IgD-negative memory B cell (primary cell): ENCODE data around the gene ACTL10. TPM values are rescaled to one million over a fixed set of nuclear protein-coding genes. Genes with fewer than 3 reads are reported as not detected.

Source experiments
- H3K27ac Mint-ChIP-seq, 3 donors: one replicate each; pipeline ENCODE4 v1.8.0; 2020 to 2022; ENCODE audit warnings: mild to moderate bottlenecking in 3 of 3, mixed read lengths in 3 of 3, moderate library complexity in 1 of 3
- H3K27me3 Mint-ChIP-seq: one replicate; pipeline ENCODE4 v1.8.0; 2021; ENCODE audit warnings: mixed read lengths
- H3K36me3 Mint-ChIP-seq: one replicate; pipeline ENCODE4 v1.8.0; 2020; ENCODE audit warnings: mild to moderate bottlenecking, mixed read lengths
- H3K4me1 Mint-ChIP-seq, 3 donors: one replicate each; pipeline ENCODE4 v1.8.0; 2020 to 2022; ENCODE audit warnings: mixed read lengths in 3 of 3, mild to moderate bottlenecking in 1 of 3
- H3K4me3 Mint-ChIP-seq, 4 donors: one replicate each; pipeline ENCODE4 v1.8.0; 2020 to 2022; ENCODE audit warnings: mild to moderate bottlenecking in 4 of 4, mixed read lengths in 4 of 4, moderate library complexity in 3 of 4
- H3K9me3 Mint-ChIP-seq, 3 donors: one replicate each; pipeline ENCODE4 v1.8.0; 2020 to 2021; ENCODE audit warnings: mixed read lengths in 3 of 3, mild to moderate bottlenecking in 1 of 3
- polyA plus RNA-seq: library from polyadenylated mRNA; unstranded; fragments of 300-500 nt; fragmentation: Illumina TruSeq; gene quantifications from one replicate; pipeline ENCODE4 v1.2.3, GENCODE V29; 2021

Gene ACTL10
- polyA plus RNA-seq, 1 donor from 2014 or later: 12.0 TPM

DNA sequence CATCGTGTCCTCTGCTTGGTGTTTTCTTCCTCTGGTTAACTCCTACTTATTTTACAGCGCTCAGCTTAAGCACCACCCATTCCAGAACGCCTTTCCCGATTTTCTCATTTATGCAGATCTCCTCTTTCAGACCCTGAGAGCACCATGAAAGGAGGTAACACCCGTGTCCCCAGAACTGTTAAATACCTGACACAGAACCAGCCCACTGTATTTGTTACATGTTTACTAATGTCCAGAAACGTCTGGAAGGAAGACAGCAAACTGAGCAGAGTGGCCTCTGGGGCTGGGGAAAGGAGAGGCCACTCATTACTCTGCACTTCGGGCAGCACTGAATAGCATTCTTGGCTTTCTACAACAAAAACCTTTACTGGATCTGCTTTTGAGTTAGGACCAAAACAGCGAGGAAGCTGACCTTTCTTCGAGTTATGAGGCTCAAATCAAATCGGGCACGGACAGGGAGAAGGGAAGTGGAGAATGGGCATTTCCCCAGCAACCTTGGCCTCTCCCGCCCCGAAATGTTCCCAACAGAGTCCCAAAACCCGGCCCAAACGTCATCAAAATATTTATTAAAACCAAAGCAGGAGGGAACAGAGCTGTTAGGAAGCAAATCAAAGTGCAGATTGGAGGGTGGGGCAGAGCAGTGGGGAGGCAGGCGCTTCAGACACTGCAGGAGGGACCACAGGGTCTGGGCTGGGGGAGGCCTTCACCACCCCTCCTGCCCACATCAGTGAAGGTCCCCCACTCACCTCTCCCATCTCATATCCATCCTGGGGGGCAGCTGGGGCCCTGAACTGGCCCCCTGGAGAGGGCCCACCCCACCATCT is 8.6 kb downstream of the ACTL10 start:
- Mint-ChIP-seq H3K27me3 (no peaks in the 10 kb centered on the region), H3K27ac (peak overlapping the region in 2 of 3 donors; percentile 9 to 13), H3K4me1 (peaks cover 19 to 22% (median 21%) of the 10 kb centered on the region in 3 donors), H3K4me3 (peak overlapping the region; percentile 63 to 86 (median 79)), H3K9me3 (no peaks in the 10 kb centered on the region), H3K36me3 (no peaks in the 10 kb centered on the region)

DNA sequence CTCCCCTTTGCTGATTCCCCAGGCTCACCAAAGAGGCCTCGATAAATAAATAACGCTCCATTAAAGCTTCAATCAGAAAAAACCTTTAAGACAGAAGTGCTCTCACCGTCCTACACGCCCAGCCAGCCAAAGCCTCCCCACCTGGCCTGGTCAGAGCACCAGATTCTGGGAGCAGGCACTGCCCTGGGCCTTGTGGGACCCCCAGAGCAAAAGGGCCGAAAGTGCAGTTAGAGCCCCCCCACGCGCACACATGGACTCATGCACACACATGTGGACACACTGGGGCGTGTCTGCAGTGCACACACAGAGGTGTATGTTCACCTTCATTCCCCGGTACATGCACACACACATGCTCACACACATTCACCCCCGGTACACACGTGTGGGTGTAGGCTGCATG is 9.4 kb downstream of the ACTL10 start:
- Mint-ChIP-seq H3K4me1 (peaks cover 23 to 25% (median 25%) of the 10 kb centered on the region in 3 donors), H3K9me3 (no peaks in the 10 kb centered on the region), H3K36me3 (no peaks in the 10 kb centered on the region), H3K27ac (peak overlapping the region in 1 of 3 donors; percentile 13), H3K4me3 (peak overlapping the region in 1 of 4 donors; percentile 45), H3K27me3 (no peaks in the 10 kb centered on the region)

DNA sequence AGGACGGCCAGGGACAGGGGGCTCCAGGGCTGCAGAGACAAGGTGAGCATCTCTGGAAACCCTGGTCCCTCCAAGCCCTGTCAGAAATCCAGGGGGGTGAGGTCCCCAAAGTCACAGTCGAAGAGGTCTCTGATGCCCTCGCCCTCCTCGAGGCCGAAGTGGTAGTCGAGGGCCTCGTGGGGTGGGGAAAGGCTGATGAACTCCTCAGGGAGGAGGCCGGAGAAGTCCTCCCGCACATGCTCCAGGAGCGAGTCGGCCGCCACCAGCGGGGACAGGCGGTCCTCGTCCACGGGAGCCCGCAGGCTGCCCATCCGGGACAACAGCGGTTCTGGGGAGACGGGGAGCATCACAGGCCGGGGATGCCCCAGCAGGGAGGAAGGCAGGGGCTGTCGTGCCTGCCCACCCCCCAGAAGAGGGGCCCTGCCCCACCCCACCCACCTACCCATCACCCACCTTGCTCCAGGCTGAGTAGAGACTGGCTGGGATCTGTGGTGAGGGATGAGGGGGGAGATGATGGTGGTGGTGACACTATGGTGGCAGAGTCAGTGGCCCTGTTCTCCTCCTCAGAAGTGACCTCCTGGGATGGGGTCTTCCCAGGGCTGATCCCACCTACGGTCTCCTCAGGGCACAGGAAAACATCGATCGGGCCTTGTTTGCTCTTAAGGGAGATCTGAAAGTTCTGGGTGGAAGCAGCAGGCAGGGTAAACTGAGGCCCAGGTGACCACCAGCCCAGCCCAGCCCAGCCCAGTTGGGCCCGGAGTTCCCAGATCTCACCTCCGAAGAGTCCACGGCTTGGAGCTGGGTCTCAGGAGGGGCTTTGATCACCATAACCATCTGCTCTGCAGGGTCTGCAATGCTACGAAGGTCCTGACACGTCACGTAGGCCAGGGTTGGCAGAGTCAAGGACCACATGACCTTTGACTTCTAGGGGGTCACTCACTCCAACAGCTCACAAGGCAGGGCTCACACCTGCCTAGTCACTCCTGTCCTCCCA is 10.2 kb downstream of the ACTL10 start:
- peaks cover 26 to 27% (median 26%) of the 10 kb centered on the region in 3 donors for H3K4me1 Mint-ChIP-seq
- peak overlapping the region in 2 of 4 donors; percentile 45 to 48 for H3K4me3 Mint-ChIP-seq
- H3K27me3 Mint-ChIP-seq: no peaks in the 10 kb centered on the region
- H3K27ac Mint-ChIP-seq: peak overlapping the region in 1 of 3 donors; percentile 56
- no peaks in the 10 kb centered on the region for H3K36me3 Mint-ChIP-seq
- H3K9me3 Mint-ChIP-seq: no peaks in the 10 kb centered on the region

DNA sequence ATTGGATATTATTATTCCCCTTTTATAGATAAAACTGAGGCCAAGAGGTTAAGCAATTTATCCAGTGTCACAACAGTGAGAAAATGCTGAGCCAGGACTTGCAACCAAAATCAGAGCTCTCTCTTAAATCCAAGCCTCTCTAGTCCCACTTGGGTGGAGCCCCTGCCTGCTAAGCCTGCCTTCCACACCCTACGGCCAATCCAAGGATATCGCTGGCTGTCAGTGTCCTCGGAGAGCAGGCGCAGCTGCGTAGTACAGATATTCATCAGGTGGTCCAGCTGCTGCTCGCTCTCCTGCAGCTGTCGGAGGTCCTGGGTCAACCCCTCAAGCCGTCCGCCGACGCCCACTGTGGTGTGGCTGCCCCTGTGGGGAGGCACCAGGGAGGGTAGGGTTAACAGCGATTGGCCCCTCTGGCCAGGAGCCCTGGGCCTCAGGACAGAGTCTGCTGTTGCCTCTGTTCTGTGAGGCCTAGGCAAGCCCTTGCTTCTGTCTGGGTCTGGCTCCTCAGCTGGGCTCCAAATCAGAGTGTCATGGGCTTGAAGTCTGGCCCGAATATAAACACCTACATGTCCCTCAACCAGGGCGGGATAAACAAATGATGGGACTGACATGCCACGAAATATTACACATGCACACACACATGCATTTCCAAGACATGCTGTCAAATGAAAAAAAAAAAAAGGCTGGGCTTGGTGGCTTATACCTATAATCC is 11.4 kb downstream of the ACTL10 start:
- Mint-ChIP-seq H3K4me3 (peak overlapping the region in 1 of 4 donors; percentile 40), H3K36me3 (no peaks in the 10 kb centered on the region), H3K4me1 (peaks cover 24 to 30% (median 25%) of the 10 kb centered on the region in 3 donors), H3K27ac (no peak overlapping the region), H3K27me3 (no peaks in the 10 kb centered on the region), H3K9me3 (no peaks in the 10 kb centered on the region)

DNA sequence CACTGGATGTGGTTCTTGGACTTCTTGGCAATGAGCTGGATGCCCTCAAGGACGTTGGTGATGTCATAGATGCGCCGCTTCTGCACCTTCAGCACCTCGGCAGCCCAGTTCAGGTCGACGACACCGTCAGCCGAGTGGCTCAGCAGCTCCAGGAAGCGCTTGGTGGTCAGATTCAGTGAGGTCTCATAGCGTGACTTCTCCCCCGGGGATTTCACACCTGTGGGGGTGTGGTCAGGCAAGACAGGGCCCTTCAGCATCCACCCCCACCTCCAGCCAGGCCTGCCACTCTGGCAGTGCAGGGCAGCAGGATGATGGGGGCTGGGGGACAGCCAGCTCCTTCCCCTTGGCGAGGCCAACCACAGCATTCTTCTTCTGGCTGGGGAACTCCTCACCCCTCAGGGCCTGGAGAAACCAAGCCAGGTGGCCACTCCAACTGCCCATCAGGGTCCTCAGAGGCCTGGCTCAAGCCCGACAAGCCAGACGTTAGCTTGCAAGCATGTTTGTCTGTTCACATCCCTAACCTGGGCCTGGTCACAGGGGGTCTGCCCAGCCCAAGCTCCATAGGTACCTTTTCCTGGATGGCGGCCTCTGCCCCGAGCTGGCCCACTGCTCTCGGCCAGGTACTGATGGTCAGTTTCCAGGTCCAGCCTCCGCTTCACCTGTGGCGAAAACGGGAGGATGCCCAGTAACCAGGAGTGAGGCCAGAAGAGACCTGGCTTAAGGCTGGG is 13.2 kb downstream of the ACTL10 start:
- peaks cover 26 to 29% (median 27%) of the 10 kb centered on the region in 3 donors for H3K4me1 Mint-ChIP-seq
- H3K27ac Mint-ChIP-seq: peak overlapping the region; percentile 52 to 92 (median 88)
- H3K36me3 Mint-ChIP-seq: peaks cover under 1% of the 10 kb centered on the region
- no peaks in the 10 kb centered on the region for H3K27me3 Mint-ChIP-seq
- peak overlapping the region in 3 of 4 donors; percentile 36 to 72 (median 71) for H3K4me3 Mint-ChIP-seq
- H3K9me3 Mint-ChIP-seq: no peaks in the 10 kb centered on the region

DNA sequence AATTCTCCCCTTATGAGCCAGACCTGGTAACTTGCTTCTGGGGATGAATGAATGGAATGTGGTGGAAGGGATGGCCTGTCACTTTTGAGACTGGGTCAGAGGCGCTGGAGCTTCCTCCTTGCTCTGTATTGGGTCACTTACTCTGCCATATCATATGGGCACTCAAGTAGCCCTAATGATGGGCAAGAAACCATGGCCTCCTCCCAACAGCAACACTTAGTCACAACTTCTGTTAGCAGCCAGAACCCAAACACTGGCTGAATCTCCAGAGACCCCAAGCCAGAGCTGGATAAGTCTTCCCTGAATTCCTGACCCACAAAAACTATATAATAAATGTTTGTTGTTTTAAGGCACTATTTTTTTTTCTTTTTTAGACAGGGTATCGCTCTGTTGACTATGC is 13.9 kb downstream of the ACTL10 start:
- Mint-ChIP-seq H3K9me3 (no peaks in the 10 kb centered on the region), H3K36me3 (peaks cover 2% of the 10 kb centered on the region), H3K4me1 (peaks cover 29 to 31% (median 31%) of the 10 kb centered on the region in 3 donors), H3K27me3 (no peaks in the 10 kb centered on the region), H3K4me3 (peak overlapping the region in 1 of 4 donors; percentile 57), H3K27ac (peak overlapping the region in 1 of 3 donors; percentile 80)

DNA sequence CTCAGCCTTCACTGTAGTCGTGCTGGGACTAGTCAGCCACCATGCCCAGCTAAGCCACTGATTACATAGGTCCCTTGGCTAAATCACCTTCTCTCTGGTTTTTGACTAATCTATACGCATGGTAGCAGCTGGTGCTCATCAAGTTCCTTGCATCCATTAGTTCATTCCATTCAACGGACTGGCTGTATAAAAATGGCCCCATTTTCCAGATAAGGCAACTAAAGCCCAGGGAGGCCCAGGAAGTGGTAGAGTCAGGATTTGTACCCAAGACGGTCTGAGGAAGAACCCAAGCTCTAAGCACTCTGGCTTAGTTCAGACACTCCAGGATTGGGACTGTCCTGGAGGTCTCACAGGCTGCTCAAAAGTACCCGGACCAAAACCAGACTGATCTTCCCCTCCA is 14.5 kb downstream of the ACTL10 start:
- Mint-ChIP-seq H3K4me1 (peaks cover 29 to 31% (median 31%) of the 10 kb centered on the region in 3 donors), H3K4me3 (peak overlapping the region in 1 of 4 donors; percentile 57), H3K9me3 (no peaks in the 10 kb centered on the region), H3K27ac (peak overlapping the region in 1 of 3 donors; percentile 80), H3K27me3 (no peaks in the 10 kb centered on the region), H3K36me3 (peaks cover 2% of the 10 kb centered on the region)

DNA sequence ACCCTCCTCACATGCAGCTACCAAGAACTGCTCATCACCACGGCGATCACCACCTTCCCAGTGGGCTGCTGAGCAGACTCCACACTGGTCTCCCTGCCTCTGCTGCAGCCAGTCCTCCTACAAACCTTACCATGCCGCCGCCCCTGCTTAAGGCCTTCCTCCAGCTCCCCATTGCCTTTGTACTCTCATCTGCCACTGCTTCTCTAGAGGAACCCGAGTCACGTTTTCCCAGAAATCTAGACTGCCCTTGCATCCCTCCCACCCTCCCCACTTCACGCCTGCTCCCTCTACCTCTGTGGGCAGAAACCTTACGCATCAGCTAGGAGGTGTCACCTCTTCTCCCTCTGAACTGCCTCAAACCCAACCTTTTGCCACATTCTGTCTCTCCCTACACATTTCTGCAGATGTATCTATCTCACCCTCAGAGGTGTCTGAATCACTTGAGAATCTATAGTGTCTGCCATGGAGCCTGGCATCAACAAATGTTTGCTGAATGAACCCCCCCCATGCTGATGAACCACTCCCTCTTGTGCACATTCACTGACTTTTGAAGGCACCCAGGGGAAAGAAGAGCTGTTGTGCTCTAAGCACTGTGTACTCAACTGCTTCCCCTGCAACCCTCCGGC is 15.1 kb downstream of the ACTL10 start:
- peaks cover 31 to 33% (median 31%) of the 10 kb centered on the region in 3 donors for H3K4me1 Mint-ChIP-seq
- no peaks in the 10 kb centered on the region for H3K27me3 Mint-ChIP-seq
- H3K36me3 Mint-ChIP-seq: peaks cover 2% of the 10 kb centered on the region
- no peak overlapping the region for H3K4me3 Mint-ChIP-seq
- H3K27ac Mint-ChIP-seq: peak overlapping the region in 1 of 3 donors; percentile 34
- H3K9me3 Mint-ChIP-seq: no peaks in the 10 kb centered on the region

DNA sequence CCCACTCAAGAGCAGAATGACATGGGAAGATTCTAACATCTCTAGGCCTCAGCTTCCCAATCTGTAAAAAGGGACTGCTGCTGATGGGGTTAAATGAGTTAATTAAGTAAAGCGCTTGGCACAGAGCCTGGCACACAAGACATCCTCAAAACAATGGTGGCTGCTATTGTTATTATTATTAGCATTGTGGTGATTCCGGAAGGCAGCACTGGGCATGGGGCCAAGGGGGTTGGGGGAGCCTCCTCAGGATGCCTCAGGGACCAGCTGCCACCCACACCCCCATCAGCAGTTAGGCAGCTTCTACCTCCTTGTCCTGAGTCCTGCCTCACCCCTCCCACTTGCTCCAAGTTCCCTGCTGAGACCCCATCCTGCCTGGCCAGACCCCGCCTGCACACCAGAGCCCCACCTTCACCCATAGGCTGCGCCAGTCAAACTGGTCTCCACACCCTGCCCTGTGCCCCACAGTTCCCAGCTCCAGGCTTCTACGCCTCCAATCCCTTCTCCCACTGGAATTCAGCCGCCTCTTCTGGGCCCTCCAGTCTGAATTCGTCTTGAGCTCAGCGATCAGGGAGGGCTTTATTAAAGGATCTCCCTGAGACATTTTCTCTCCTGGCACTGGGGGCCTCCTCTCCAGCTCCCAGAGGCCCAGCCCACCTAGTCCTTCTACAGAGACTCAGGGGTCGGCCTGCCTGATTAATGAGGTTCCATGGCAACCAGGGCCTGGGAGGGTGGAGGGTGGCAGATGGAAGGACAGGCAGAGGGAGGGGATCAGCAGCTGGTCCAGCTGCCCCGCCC is 18.0 kb downstream of the ACTL10 start:
- Mint-ChIP-seq H3K36me3 (peaks cover 2% of the 10 kb centered on the region), H3K9me3 (no peaks in the 10 kb centered on the region), H3K4me1 (peaks cover 19 to 25% (median 20%) of the 10 kb centered on the region in 3 donors), H3K27ac (peak overlapping the region; percentile 86 to 94 (median 92)), H3K4me3 (peak overlapping the region; percentile 42 to 94 (median 91)), H3K27me3 (no peaks in the 10 kb centered on the region)

DNA sequence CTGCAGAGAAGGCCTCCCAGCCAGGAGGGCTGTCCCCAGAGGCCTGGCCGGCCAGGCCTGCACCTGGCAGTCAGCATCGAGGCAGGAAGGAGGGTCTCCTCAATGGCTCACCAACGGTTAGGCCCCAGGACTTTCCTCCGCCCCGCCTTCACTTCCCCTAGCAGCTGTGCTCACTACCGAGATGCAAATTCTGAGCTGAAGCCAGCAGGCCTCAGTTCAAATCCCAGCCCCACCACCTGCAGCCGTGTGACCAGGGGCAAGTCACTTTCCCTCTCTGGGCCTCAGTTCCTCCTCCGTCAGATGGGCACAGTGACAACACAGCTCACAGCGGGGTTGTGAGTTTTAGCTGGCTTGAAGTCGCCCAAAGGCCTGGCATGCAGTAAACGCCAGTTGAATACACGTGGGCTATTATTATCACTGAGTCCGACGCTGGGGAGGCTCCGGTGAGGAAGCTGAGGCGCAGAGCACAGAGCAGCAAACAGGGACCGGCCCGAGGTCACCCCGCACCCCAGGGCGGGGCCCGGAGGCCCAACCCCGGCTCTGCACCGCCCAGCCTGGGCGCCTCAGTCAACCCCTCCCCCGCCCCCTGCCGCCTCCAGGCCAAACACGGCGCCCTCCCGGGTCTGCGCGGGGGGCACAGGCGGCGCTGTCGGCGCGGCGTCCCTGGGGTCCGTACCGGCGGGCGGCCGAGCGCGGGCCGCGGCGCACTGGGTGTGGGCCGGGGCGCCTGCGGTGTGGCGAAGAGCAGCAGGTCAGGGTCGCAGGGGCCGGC is 18.8 kb downstream of the ACTL10 start:
- H3K4me1 Mint-ChIP-seq: peaks cover 16 to 22% (median 18%) of the 10 kb centered on the region in 3 donors
- peaks cover 2% of the 10 kb centered on the region for H3K36me3 Mint-ChIP-seq
- no peaks in the 10 kb centered on the region for H3K9me3 Mint-ChIP-seq
- H3K4me3 Mint-ChIP-seq: peak overlapping the region; percentile 81 to 94 (median 91)
- no peaks in the 10 kb centered on the region for H3K27me3 Mint-ChIP-seq
- H3K27ac Mint-ChIP-seq: peak overlapping the region; percentile 86 to 94 (median 92)

DNA sequence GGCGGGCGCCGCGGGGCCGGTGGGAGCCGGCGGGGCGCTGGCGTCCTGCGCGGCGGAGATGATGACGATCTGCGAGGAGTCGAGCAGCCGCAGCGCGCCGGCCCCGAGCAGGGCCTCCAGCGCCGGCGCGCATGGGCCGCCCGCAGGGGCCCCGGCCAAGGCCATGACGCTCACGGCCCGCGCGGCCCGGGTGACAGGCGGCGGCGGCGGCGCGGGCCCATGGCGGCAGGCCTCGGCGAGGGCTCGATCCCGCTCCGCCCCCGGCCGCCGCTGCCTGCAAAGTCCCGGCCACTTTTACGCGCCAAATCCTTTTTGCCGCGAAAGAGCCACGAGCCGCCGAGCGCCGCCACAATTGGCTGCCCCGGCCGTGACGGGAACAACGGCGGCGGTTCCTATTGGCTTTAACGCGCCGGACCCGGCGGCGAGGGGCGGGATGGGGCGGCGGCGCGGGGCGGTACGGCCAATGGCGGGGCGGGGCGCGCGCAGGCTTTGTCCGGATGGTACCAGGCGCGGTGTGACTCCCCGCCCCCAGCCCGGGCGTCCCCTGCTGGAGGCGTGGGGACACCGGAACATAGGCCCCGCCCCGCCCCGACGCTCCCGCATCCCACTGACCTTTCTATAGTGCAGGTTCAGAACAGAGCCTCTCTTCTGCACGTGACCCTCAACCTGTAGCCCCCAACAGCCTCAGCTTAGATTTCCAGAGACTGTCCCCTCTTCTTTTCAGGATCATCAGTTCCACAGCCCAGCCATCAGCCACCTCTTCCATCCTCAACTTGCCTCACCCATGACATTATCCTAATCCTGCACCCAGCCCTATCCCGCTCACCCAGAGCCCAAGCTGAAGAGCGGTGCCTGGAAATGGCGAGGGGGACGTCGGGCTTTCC is 19.6 kb downstream of the ACTL10 start, which contains the start of gene E2F1:
E2F1 (minus strand) TSS at position 286 of the 884 bp plus-strand sequence; CDS start at position 165, 121 bp downstream.
- Mint-ChIP-seq H3K9me3 (no peaks in the 10 kb centered on the region), H3K36me3 (peaks cover 2% of the 10 kb centered on the region), H3K4me3 (peak within 1 kb of the TSS; percentile 81 to 94 (median 92)), H3K27ac (peak within 1 kb of the TSS; percentile 88 to 94 (median 92)), H3K27me3 (no peaks in the 10 kb centered on the region), H3K4me1 (peaks cover 9 to 20% (median 14%) of the 10 kb centered on the region in 3 donors)
